Stimulated activated effector memory CD8-positive, alpha-beta T cell treated with anti-CD3 and anti-CD28 coated beads, Interleukin-12 subunit alpha, Interleukin-12 subunit beta, amount 100 ng/mL, for 72 hours (primary cell): ENCODE measurements around the gene STEAP3.
A peak's percentile ranks its signal among the peaks of the same experiment; 100 is the strongest.

ENCODE experiments used
- ATAC-seq: fragments of 150-1000 bp; cut with Tn5 transposase; 2 replicates; pipeline ENCODE4 v1.10.0; 2021
- DNase-seq, 2 donors: peaks; one replicate each; pipeline ENCODE4 v3.0.0; 2021 to 2022; ENCODE audit warnings: low spot score in 2 of 2
- H3K27ac Mint-ChIP-seq: one replicate; pipeline ENCODE4 v1.8.0; 2022; ENCODE audit warnings: mild to moderate bottlenecking, mixed read lengths
- H3K36me3 Mint-ChIP-seq: one replicate; pipeline ENCODE4 v1.8.0; 2022; ENCODE audit warnings: mild to moderate bottlenecking, mixed read lengths
- H3K4me1 Mint-ChIP-seq: one replicate; pipeline ENCODE4 v1.8.0; 2022; ENCODE audit warnings: mixed read lengths
- H3K4me3 Mint-ChIP-seq: one replicate; pipeline ENCODE4 v1.8.0; 2022; ENCODE audit warnings: mild to moderate bottlenecking, mixed read lengths
- H3K9me3 Mint-ChIP-seq: one replicate; pipeline ENCODE4 v1.8.0; 2022; ENCODE audit warnings: mixed read lengths

Gene STEAP3

GRCh38 chr2:119195001-119195400 is 28.6 kb upstream of the STEAP3 start:
- H3K27ac Mint-ChIP-seq: no peak overlapping the region
- no peaks in the 10 kb centered on the region for H3K9me3 Mint-ChIP-seq
- no peaks in the 10 kb centered on the region for H3K4me1 Mint-ChIP-seq
- H3K36me3 Mint-ChIP-seq: no peaks in the 10 kb centered on the region
- ATAC-seq (no peak), DNase-seq (no peak)
- H3K4me3 Mint-ChIP-seq: no peak overlapping the region

GRCh38 chr2:119195887-119196286 is 27.7 kb upstream of the STEAP3 start:
- H3K4me3 Mint-ChIP-seq: no peak overlapping the region
- ATAC-seq: no peak
- DNase-seq: no peak
- no peak overlapping the region for H3K27ac Mint-ChIP-seq
- H3K36me3 Mint-ChIP-seq: no peaks in the 10 kb centered on the region
- no peaks in the 10 kb centered on the region for H3K9me3 Mint-ChIP-seq
- H3K4me1 Mint-ChIP-seq: no peaks in the 10 kb centered on the region

- H3K9me3 Mint-ChIP-seq: no peaks in the 10 kb centered on the region
- H3K36me3 Mint-ChIP-seq: no peaks in the 10 kb centered on the region
- H3K27ac Mint-ChIP-seq: no peak overlapping the region
- H3K4me3 Mint-ChIP-seq: no peak overlapping the region
- no peaks in the 10 kb centered on the region for H3K4me1 Mint-ChIP-seq
- ATAC-seq (no peak), DNase-seq (no peak)
Measured at GRCh38 chr2:119196301-119197125, 27.1 kb upstream of the STEAP3 start.

- H3K9me3 Mint-ChIP-seq: no peaks in the 10 kb centered on the region
- H3K4me3 Mint-ChIP-seq: no peak overlapping the region
- DNase-seq: no peak
- no peaks in the 10 kb centered on the region for H3K36me3 Mint-ChIP-seq
- ATAC-seq: no peak
- H3K27ac Mint-ChIP-seq: no peak overlapping the region
- H3K4me1 Mint-ChIP-seq: no peaks in the 10 kb centered on the region
Measured at GRCh38 chr2:119197126-119197405, 26.6 kb upstream of the STEAP3 start.

GRCh38 chr2:119197529-119198239 is 25.9 kb upstream of the STEAP3 start:
- Mint-ChIP-seq H3K36me3 (no peaks in the 10 kb centered on the region), H3K4me1 (no peaks in the 10 kb centered on the region), H3K9me3 (no peaks in the 10 kb centered on the region), H3K27ac (no peak overlapping the region), H3K4me3 (no peak overlapping the region)
- no peak for DNase-seq
- no peak for ATAC-seq

- Mint-ChIP-seq H3K4me3 (no peak overlapping the region), H3K4me1 (no peaks in the 10 kb centered on the region), H3K36me3 (no peaks in the 10 kb centered on the region), H3K27ac (no peak overlapping the region), H3K9me3 (no peaks in the 10 kb centered on the region)
- DNase-seq (no peak), ATAC-seq (no peak)
Measured at GRCh38 chr2:119198240-119198840, 25.3 kb upstream of the STEAP3 start.

GRCh38 chr2:119201815-119202214 is 21.8 kb upstream of the STEAP3 start:
- H3K4me3 Mint-ChIP-seq: no peak overlapping the region
- no peak for DNase-seq
- H3K36me3 Mint-ChIP-seq: no peaks in the 10 kb centered on the region
- no peaks in the 10 kb centered on the region for H3K4me1 Mint-ChIP-seq
- no peak overlapping the region for H3K27ac Mint-ChIP-seq
- H3K9me3 Mint-ChIP-seq: no peaks in the 10 kb centered on the region
- ATAC-seq: no peak

- DNase-seq: no peak
- H3K4me3 Mint-ChIP-seq: no peak overlapping the region
- no peaks in the 10 kb centered on the region for H3K36me3 Mint-ChIP-seq
- no peak overlapping the region for H3K27ac Mint-ChIP-seq
- no peaks in the 10 kb centered on the region for H3K4me1 Mint-ChIP-seq
- H3K9me3 Mint-ChIP-seq: no peaks in the 10 kb centered on the region
- no peak for ATAC-seq
Measured at GRCh38 chr2:119202610-119203310, 20.9 kb upstream of the STEAP3 start.

- Mint-ChIP-seq H3K4me3 (no peak overlapping the region), H3K9me3 (no peaks in the 10 kb centered on the region)
Measured at GRCh38 chr2:119204525-119204924, 19.1 kb upstream of the STEAP3 start.

GRCh38 chr2:119205001-119205706 is 18.5 kb upstream of the STEAP3 start:
- H3K27ac Mint-ChIP-seq: no peak overlapping the region
- DNase-seq (no peak), ATAC-seq (peak; percentile 3)
- no peaks in the 10 kb centered on the region for H3K36me3 Mint-ChIP-seq
- H3K4me1 Mint-ChIP-seq: no peaks in the 10 kb centered on the region
- no peak overlapping the region for H3K4me3 Mint-ChIP-seq
- H3K9me3 Mint-ChIP-seq: no peaks in the 10 kb centered on the region

More at GRCh38 chr2:119204525-119204924, 19.1 kb upstream of the STEAP3 start:
- no peaks in the 10 kb centered on the region for H3K36me3 Mint-ChIP-seq
- no peak overlapping the region for H3K27ac Mint-ChIP-seq
- ATAC-seq (peak; percentile 31), DNase-seq (no peak)
- H3K4me1 Mint-ChIP-seq: no peaks in the 10 kb centered on the region

GRCh38 chr2:119206201-119206600 is 17.4 kb upstream of the STEAP3 start:
- no peaks in the 10 kb centered on the region for H3K36me3 Mint-ChIP-seq
- no peaks in the 10 kb centered on the region for H3K9me3 Mint-ChIP-seq
- no peak for ATAC-seq
- no peak overlapping the region for H3K4me3 Mint-ChIP-seq
- no peak for DNase-seq
- H3K4me1 Mint-ChIP-seq: no peaks in the 10 kb centered on the region
- no peak overlapping the region for H3K27ac Mint-ChIP-seq

GRCh38 chr2:119207447-119207846 is 16.2 kb upstream of the STEAP3 start:
- no peak for ATAC-seq
- Mint-ChIP-seq H3K4me3 (no peak overlapping the region), H3K27ac (no peak overlapping the region), H3K4me1 (no peaks in the 10 kb centered on the region), H3K9me3 (no peaks in the 10 kb centered on the region), H3K36me3 (no peaks in the 10 kb centered on the region)
- DNase-seq: no peak

GRCh38 chr2:119208791-119209203 is 14.8 kb upstream of the STEAP3 start:
- Mint-ChIP-seq H3K4me3 (no peak overlapping the region), H3K36me3 (no peaks in the 10 kb centered on the region), H3K9me3 (no peaks in the 10 kb centered on the region), H3K27ac (no peak overlapping the region), H3K4me1 (no peaks in the 10 kb centered on the region)
- peak; percentile 27 for ATAC-seq
- DNase-seq: no peak

GRCh38 chr2:119212139-119212800 is 11.4 kb upstream of the STEAP3 start:
- Mint-ChIP-seq H3K36me3 (no peaks in the 10 kb centered on the region), H3K4me3 (no peak overlapping the region), H3K27ac (no peak overlapping the region), H3K9me3 (no peaks in the 10 kb centered on the region), H3K4me1 (no peaks in the 10 kb centered on the region)
- ATAC-seq (no peak), DNase-seq (no peak)
